Right kidney (tissue), 1 donor: ENCODE results near the gene THAP3.
"Not testable (repeated sequence)": the region's sequence is repeated elsewhere in the genome, so short reads cannot be mapped to it uniquely, and the experiment has no call there.

Experiments
- DNase-seq: peaks from one replicate; pipeline ENCODE4 v3.0.0-alpha.2; 2016

The THAP3 gene

DNA sequence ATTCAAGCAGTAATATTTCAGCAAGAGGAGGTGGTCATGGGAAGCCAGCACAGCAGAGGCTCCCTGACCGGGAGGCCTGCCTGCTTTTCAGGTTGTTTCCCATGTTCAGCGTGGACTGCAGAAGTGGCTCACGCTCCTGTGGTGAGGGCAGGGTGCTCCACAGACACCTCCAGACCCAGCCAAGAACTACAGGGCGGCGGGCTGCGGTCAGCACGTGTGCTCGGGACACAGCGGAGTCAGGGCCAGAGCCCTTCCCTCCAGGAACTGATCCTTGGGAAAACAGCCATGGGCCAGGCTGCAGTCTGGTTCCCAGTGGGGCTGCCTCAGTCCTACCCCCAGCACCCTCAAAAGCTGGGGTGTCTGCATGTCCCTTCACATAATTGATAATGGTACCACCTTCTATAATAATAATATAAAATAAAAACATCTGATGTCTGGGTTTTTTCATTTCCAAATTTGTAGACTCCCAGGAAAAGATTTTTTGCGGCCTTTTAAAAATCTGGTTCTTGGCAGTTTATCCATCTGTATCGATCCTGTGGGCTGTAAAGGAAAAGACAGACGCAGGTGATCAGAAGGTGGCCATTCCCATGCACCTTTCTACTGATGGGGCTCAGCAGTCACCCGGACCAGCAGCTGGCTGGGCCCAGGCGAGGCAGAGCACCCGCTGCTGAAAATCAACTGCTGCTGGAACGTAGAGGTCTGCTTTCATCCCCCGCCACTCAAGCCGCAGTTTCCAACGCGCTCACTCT lies 10.7 kb downstream of the THAP3 start:
- DNase-seq = no peak

- no peak for DNase-seq
Observed at GRCh38 chr1:6635910-6636760, 11.5 kb downstream of the THAP3 start.

DNA sequence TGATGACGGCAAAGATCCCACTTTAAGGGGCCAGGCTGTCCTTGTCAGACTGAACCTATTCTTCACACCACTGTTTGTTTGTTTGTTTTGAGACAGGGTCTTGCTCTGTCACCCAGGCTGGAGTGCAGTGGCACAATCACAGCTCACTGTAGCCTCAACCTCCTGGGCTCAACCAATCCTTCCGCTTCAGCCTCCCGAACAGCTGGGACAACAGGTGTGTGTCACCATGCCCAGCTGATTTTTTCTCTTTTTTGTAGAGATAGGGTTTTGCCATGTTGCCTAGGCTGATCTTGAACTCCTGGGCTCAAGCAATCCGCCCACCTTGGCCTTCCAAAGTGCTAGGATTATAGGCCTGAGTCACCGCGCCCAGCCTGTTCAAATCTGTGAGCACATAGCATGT lies 12.1 kb downstream of the THAP3 start:
- not testable (repeated sequence) for DNase-seq

- no peak for DNase-seq
Observed at GRCh38 chr1:6637770-6638169, 13.1 kb downstream of the THAP3 start.

DNA sequence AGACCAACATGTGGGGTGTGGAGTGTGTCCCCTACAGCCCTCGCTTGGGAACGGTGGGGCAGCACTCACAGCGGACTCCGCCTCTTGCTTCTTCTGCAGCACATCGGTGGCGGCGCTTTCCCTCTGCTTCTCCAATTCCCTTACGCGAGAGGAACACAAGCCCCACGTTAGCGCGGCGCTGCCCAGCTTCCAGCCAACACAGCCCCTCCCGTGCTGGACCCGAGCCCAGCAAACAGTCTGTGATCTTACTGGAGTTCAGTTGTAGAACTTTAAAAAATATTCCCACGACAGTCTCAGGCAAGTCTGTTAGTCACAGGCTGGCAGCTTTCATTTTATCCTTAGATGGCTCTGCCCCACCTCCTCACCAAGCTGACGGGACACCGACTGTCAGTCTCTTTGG lies 13.6 kb downstream of the THAP3 start:
- no peak for DNase-seq

DNA sequence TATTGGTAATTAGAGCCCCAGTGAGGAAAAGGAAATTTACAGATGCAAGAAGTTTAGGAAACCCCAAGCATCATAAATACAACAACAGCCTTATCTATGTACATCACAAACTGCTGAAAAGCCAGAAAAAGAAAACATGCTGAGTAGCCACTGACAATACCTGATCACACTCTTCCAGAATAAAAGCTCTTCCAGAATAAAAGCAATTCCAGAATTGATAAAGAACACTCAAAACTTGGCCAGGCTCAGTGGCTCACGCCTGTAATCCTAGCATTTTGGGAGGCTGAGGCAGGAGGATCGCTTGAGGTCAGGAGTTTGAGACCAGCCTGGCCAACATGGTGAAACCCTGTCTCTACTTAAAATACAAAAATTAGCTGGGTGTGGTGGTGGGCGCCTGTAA lies 16.2 kb downstream of the THAP3 start:
- DNase-seq = not testable (repeated sequence)

DNA sequence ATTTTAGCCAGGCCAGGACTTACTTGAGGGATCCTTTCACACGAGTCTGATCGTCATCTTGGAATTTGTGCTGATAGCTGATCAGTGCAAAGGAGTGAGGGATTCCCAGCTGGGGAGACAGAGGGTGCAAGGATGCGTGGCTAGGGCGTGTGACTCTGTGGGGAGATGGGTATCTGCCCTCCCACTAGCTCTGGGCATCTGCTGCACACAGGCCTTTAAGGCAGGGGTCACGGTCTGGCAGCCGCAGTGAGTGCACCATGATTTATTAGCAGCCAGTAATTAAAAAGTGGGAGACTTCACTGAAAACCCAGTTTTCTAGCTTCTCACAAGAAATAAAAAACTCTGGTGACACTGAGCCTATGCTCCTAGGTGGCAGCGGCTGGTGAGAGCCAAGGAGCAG lies 20.4 kb downstream of the THAP3 start:
- DNase-seq = peak; percentile 52

DNA sequence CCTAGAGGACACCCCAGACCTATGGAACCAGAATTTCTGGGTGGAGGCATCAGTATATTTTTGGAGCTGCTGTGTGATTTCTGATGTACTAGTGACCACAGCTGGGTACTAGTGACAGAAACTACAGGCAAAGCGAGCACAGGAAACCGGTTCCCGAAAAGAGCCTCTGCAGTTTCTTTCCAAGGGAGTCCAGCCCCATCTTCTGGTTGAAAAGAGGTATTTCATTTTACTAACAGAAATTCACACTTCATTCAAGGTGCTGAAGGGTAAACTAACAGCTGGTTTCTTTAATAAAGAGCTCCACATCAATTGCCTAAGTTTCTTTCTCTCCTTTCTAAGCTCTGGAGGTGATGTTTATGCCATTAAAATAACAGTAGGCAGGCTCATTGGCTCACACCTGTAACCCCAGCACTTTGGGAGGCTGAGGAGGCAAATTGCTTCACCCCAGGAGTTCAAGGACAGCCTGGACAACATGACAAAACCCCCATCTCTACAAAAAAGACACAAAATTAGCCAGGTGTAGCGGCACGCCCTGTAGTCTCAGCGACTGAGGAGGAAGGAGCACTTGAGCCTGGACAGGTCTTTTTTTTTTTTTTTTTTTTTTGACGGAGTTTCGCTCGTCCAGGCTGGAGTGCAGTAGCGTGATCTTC lies 22.0 kb downstream of the THAP3 start:
- DNase-seq = no peak

DNA sequence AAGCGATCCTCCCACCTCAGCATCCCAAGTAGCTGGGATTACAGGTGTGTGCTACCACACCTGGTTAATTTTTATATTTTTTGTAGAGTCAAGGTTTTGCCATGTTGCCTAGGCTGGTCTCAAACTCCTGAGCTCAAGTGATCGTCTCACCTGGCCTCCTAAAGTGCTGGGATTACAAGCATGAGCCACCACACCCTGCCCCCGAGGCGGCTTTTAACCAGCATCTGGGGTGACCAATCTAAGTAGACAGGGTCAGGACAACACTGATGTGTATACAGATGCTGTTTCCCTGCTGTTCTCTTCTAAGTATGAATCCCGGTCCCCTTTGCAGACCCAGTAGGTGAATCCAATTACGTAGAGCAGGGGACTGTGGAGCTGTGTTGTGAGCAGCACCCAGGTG lies 23.9 kb downstream of the THAP3 start:
- DNase-seq = no peak

DNA sequence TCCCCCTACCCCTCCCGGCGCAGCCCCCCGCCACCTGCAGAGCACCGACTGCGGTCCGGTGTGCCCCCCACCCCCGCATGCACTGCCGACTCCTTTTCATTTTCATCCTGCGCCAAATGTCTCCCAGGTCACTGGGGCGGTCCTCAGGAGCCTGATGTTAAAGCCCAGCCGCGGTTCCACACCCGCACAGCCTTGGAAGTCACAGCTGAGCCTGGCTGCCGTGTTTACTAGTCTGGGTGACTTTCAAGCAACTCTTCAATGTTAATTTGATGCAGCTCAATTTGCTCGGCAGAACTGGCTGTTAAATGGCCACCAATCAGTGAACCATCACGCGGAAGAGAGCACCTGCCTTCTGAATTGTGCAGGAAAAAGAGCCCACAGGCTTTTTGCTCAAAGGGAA lies 27.2 kb downstream of the THAP3 start:
- no peak for DNase-seq

DNA sequence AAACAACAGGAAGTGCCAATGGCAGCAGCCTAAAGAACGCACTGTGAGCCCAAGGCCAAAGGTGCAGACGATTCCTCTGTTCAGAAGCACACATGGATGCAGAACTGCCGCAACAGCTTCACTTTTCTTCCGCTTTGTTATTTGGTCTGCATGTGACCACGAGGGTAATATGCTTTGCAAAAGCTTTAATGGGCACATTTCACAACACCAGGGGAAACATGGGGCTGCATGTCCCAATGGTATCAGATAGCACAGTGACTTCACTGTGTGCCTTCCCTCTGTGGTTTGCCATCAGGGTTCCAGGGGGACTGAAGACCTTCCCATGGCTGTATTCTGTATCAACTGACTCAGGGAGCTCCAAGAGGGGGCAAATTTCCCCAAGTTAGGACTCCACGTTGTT lies 28.3 kb downstream of the THAP3 start:
- DNase-seq = no peak

DNA sequence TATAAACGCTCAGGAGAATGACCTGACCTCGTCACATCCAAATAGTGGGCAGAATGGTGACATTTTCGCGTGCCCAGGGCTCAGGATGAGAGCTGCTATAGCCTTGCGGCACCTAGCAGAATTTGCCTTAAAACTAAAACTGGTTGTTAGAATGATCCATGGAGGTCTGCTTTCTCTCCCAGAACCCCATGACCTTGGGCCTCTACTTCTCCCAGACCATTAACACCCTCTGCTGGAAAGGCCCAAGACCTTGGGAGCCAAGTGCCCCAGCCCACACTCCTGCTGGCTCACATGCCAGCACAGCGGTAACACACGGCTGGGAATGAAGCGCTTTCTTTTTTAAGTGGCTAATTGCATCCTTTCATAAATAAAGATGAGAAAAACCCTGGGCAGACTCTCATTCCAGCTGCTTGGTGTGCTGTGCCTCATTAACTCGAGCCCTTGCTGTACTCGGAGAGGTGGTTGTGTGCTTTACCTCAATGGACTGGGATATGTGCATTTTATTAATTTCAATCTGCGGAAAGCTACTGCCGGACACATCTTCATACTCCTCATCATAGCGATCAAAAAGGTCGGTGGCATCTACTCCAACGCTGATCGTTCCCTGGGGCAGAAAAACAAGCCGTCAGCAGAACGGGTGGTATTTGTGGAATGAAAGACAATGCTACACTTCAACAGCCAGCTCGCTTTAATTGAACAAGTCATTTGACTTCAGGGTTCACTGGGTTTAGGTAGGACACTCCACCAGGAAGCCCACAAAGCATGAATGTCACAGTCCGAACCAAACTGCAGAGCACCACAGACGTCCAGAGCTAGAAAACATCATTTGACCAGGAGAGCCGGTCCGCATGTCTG lies 29.0 kb downstream of the THAP3 start:
- DNase-seq = peak; percentile 67

DNA sequence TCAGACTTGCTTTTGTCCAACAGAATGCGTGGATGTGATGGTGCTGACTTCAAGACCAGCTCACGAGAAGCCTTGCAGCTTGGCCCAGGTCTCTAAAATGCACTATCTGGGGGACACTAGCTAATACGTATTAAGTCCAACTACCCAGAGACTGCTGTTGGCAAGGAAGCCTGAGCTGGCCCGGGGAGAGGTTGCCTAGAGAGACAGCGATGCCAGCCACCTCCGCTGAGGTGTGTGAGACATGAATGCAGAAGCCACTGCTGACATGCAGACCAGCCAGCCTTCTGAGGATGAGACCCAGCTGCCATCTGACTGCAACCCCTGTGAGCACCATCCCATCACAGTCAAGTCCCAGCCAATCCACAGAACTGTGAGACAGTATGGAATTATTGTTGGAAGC lies 32.5 kb downstream of the THAP3 start:
- no peak for DNase-seq

- DNase-seq = no peak
Observed at GRCh38 chr1:6658359-6659060, 33.8 kb downstream of the THAP3 start.

DNA sequence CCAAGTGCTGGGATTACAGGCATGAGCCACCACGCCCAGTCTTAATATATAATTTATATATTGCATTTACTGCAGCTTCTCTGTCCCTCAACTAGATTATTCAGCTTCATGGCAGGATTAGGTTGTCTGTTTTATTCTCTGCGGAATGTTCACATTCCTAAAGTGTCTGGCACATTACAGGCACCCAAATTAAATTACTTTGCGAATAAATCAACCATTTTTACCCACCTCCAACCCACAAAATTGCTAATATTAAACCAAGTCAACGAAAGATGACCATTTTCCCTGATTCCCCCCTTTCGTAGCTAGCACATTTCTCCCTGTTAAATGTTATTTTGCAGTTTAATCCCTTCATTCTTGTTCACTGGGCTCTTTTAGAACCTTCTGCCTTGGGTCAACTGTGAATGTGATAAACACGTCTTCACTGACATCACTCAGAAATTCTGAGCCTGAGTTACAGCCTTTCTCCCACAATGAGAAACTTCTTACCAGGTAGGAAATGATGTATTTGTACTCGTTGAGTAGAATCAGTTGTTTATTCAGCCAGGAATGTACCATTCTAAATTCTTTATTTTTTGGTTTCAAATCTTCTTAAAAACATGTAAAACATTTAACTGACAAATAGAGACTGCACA lies 35.9 kb downstream of the THAP3 start:
- DNase-seq = no peak

- not testable (repeated sequence) for DNase-seq
Observed at GRCh38 chr1:6662468-6662867, 37.8 kb downstream of the THAP3 start.

GRCh38 chr1:6666696-6667095 lies 42.0 kb downstream of the THAP3 start:
- no peak for DNase-seq

GRCh38 chr1:6667139-6667538 lies 42.5 kb downstream of the THAP3 start:
- DNase-seq = no peak

DNA sequence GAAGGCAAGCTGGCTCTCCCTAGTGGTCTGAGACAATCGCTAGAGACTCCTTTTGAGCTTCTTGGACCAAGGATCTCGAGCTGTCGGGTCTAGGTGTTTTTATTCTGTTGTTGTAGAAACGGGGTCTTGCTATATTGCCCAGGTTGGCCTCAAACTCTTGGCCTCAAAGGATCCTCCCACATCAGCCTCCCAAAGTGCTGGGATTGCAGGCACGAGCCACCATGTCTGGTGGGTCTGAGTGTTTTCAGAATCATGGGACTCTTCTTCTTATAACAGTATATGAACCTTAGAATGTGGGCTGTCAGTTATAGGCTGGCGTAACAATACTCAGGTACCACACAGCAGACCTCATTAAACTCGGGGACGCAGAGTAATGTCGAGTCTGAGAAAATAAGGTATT lies 43.8 kb downstream of the THAP3 start:
- no peak for DNase-seq

DNA sequence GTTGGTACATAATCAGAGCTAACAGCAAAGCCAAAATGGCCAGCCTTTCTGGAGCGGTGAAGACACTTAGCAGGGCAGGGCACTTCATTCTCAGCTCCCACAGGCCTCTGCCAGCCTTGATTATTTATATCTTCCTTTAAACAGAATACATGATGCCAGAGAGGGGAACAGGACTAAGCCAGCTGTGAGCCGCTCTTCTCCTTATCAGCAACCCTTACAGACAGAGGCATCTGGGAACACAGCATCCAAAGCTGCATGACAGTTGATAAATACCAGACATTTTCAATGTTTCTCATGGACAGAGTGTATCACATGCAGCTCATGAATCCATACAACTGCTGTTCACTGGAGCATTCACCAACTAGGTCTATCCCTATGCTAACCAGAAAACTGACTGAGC lies 47.9 kb downstream of the THAP3 start:
- no peak for DNase-seq

DNA sequence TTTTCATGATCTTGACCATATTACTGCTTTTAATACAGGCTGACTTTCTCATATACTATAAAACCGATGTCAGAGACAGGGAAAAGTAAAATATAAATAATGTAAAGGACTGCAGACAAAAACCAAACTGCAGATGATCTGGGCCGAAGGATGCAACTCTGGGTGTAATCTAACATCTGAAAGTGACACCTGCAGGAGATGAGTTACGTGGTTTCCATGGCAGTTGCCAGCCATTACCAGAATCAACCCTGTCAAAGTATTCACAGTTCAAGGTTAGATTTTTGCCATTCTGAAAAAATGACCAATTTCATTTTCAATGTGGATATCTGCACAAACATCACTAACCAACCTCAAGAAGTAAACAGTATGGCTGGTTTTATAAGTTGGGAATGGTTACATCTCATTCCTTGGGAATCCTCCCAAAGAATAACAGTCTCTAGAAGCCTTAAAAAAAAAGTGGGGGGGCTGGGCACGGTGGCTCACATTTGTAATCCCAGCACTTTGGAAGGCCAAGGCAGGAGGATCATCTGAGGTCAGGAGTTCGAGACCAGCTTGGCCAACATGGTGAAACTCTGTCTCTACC lies 49.2 kb downstream of the THAP3 start:
- DNase-seq = no peak
